NCI-H345 treated with DMSO at 0.1 percent for 48 hours (cell line): ENCODE measurements around the gene PDLIM1.

Experiments used
- DNase-seq: peaks from one replicate; lab custom pipeline; 2025; ENCODE audit not compliant: unreplicated experiment; lab: John Stamatoyannopoulos, UW

Gene PDLIM1

GRCh38 chr10:95265572-95265971 is 25.2 kb downstream of the PDLIM1 start:
- no peak for DNase-seq

DNA sequence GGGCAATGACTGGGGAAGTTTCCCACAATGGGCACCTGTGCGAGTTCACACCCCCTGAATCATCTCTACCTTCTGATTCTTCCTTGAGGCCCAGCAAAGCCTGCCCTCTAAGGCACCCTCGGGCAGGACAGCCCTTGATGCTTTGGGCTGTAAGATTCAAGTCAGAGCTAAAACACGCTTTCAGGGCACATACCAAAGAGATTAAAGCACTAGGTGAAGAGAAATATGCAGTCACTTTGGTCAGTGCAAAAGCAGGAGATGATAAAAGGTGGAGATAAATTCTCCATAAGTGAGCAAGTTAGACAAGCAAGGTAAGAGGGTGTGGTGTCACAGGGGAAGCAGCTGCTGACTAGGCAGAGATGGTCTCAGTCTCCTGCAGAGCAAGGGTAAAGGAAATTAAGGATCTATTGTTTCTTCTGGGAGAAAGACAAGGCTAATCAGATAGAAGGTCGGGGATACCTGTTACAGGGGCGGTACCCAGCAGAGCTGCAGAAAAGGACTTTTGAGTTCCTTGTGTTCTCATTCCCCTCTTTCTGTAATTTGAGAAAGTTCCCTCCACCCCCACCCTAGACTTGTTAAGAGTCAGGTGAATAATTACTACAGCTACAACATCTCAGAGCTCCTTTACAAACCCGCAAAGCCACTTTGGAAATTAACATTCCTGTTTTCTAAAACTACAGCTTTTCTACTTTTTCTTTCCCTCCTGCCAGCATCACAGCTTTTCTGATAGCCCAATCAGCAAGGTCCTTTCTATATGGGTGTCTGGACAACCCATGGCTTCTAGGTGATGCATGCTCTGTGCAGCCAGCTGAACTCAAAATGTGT is 26.4 kb downstream of the PDLIM1 start:
- no peak for DNase-seq

DNA sequence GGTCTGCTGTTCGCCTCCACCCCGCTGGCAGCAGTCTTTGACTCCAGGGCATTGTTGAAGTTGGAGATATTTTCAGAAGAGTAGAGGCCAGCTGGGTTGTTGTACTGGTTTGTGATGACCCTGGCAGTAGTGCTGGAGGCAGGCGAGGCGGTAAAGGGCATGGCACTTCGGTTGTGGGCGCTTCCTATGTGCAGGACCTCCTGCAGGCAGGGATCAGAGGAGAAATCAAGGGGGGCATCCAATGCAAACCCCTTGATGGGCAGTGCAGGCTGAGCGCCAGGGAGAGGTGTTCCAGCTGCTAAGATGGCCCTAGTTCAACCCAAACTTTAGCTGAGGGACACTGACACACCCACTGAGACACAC is 27.0 kb downstream of the PDLIM1 start:
- DNase-seq, result no peak

GRCh38 chr10:95262763-95263518 is 27.9 kb downstream of the PDLIM1 start:
- DNase-seq, result no peak

DNA sequence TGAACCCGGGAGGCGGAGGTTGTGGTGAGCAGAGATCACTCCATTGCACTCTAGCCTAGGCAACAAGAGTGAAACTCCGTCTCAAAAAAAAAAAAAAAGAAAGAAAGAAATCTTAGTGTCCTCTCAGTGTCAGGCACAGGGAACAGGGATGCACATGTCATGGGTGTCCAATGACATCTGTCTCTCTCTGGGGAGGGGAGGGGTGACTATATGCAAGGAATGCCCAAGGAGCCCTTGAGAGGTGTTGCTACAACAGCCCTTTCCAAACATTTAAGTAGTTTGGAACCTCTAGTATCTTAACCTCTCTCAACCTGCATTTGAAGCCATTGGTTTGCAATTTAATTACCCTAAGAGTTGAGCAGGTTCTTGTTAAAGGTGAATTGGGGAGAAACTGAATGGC is 28.9 kb downstream of the PDLIM1 start:
- DNase-seq, result no peak

DNA sequence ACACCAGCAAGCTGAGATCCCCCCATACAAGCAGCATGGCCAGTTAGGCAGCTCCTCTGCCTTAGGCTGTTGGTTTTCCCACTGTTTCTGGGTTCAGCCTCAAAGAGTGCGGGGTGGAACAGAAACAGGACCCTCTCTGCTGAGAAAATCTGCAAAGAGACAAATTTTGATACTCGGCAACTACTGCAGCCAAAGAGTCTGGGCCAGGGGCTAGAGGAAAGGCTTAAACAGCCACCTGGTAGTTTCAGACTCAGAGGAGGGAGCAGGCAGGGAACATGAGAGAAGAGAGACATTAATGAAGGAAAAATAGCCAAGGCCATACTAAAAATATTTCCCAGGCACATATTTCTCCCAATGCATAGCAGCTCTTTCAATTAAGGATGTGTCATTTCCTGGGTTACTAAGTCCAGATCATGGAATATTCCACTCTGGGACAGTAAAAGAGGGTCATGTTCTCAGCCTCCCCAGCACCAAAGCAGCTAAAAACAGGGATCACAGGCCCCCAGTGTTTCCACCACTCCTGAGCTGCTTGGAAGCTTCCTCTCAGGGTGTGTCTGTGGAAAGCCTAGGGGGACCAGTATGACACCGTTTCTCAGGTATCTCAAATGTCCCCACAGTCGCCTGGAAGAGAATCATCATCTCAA is 29.8 kb downstream of the PDLIM1 start:
- DNase-seq, result no peak

DNA sequence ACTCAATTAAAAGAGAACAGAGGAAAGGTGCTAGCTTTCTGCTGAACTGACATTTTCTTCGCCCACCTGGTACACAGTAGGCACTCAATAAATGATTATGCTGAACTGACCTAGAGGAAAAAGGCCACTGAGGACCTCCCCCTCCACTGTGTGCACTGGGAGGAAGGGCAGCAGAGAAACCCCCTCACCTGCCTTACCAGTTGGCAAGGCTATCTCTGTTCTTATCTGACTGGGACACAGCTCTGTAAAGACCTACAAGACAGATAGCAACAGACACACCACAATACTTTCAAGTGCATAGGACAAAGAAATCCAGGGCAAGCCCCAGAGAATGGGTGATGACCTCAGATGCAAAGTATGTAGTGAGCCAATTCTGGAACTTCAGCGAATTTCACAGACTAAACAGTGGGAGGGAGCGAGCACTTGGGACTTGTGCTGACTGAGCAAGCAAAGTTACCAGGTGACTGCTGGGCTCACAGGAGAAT is 30.4 kb downstream of the PDLIM1 start:
- no peak for DNase-seq

DNA sequence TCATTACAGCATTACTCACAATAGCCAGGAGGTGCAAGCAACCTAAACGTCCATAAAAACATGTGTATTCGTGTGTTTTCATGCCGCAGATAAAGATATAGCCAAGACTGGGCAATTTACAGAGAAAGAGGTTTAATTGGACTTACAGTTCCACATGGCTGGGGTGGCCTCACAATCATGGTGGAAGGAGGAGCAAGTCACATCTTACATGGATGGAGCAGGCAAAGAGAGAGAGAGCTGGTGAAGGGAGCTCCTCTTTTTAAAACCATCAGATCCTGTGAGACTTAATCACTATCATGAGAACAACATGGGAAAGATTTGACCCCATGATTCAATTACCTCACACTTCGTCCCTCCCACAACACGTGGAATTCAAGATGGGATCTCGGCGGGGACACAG is 33.0 kb downstream of the PDLIM1 start:
- DNase-seq, result no peak

DNA sequence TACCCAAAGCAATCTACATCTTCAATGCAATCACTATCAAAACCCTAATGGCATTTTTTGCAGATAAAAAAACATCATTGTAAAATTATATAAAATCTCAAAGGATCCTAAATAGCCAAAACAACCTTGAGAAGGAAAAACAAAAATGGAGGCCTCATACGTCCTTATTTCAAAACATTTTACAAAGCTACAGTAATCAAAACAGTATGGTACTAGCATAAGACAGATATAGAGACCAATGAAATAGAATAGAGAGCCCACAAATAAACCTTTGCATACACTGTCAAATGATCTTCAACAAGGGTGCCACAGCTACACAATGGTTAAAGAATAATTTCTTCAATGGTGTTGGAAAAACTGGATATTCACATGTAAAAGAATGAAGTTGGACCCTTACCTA is 34.5 kb downstream of the PDLIM1 start:
- no peak for DNase-seq

DNA sequence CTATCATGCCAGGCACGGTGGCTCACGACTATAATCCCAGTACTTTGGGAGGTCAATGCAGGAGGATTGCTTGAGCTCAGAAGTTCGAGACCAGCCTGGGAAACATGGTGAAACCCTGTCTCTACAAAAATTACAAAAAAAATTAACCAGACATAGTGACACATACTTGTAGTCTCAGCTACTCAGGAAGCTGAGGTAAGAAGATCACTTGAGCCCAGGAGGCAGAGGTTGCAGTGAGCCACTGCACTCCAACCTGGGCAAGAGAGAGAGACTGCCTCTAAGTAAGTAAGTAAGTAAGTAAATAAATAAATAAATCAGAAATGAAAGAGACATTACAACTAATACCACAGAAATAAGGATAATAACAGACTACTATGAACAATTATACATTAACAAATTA is 36.2 kb downstream of the PDLIM1 start:
- DNase-seq, result no peak

- no peak for DNase-seq
Observed at GRCh38 chr10:95253686-95254085, 37.1 kb downstream of the PDLIM1 start.

DNA sequence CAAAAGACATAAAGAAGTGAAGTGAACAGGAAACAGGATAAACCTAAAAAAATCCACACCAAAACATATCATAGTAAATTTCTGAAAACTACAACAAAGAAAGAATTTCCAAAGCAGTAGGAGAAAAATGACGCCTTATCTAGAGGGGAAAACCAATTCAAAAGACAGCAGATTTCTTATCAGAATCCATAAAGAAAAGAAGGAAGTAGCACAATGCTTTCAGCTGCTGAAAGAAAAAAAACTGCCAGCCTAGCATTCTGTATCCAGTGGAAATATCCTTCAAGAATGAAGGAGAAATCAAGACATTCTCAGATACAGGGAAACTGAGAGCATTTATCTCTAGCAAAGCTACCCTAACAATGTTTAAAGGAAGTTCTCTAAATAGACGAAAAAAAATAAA is 37.8 kb downstream of the PDLIM1 start:
- DNase-seq, result no peak

GRCh38 chr10:95250856-95251255 is 39.9 kb downstream of the PDLIM1 start:
- DNase-seq, result no peak

DNA sequence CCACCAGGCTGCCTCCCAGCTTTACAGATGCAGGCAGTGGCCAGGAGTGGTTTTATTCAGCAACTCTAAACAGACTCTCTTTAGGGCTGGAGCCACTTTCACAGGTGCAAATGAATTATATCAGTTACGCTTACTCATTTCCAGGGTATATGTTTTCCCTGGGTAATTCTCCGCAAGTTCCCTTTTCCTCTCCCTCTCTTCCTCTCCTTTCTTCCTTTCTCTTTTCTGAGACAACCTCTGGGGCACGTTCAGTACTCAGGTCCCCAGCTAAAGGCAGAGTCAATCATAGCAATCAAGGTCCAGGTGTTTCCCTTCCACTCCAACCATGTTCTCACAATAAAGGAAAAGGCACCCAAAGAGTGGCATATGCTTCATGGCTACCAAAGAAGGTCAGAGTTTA is 41.3 kb downstream of the PDLIM1 start:
- DNase-seq, result no peak

- no peak for DNase-seq
Observed at GRCh38 chr10:95248989-95249388, 41.8 kb downstream of the PDLIM1 start.

GRCh38 chr10:95247881-95248583 is 42.8 kb downstream of the PDLIM1 start:
- no peak for DNase-seq

- DNase-seq, result no peak
Observed at GRCh38 chr10:95247200-95247880, 43.5 kb downstream of the PDLIM1 start.

DNA sequence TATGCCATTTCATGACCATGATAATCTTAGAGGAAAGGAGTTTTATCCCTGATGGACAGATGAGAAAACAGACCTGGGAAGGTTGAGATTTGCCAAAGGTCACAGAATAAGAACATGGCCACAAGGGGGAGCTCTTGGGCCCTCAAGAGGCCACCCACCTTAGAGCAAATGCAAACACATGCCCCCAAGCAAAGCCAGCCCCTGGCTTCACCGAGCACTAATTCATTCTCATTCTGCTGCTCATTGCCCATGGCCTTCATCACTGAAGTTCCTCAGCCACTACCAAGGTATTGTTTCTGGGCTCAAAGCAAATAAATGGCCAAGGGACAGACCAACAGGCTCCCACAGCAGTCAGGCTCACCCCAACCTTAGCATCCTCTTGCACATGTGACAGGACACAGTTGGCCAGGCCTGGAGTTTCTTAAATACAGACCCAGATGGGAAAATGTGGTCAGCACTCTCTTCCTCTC is 44.2 kb downstream of the PDLIM1 start:
- DNase-seq, result peak; percentile 21

DNA sequence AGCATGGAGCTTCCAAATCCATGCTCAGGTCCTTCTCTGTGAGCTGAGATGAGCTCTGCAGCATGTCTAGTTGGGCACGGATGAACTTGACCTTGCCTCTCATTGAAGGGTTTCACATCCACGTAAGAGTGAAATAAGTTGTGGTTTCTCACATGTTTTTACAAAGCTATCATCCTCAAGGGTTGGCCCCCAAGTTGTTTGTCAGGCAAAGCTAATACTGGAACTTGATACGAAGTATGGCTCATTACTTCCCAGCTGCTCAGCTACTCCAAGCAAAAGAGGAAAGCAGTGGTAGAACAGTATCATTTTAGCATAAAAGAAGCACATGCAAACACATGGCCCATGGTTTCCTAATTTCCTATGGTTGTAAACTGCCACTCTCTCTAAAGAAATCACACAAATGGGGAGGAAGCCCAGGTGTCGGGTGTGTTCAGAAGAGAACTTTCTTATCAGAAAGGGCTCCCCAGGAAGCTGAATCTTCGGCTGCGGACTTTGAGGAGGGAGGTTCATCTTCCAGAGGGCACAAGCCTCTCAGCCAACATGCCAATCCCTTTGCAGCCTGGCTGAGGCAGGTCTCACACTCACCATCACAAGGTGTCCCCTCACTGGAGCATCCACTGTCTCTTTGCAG is 45.3 kb downstream of the PDLIM1 start:
- DNase-seq, result no peak

GRCh38 chr10:95244152-95244551 is 46.7 kb downstream of the PDLIM1 start:
- no peak for DNase-seq
